Measurements from ENCODE around the gene INSM2. TPM values are rescaled to one million over a fixed set of nuclear protein-coding genes. Genes with fewer than 3 reads are reported as not detected.

Gene INSM2
- total and polyA plus RNA-seq, 5 donors = not detected

- ATAC-seq (no peak), DNase-seq (no peak)
- Histone ChIP-seq H3K27me3 (ENCODE audit: control insufficient read depth, insufficient read depth) (no peaks in the 10 kb centered on the region), H3K4me1 (ENCODE audit: control insufficient read depth, insufficient read depth, low read length) (no peaks in the 10 kb centered on the region), H3K4me3 (ENCODE audit: low read length) (no peak overlapping the region), H3K9me3 (ENCODE audit: control insufficient read depth, low read length) (no peaks in the 10 kb centered on the region), H3K27ac (ENCODE audit: low read length) (no peak overlapping the region)
- intact Hi-C loops (cut with DNase I) = no loop called here
- 46% methylated on average over 2 of the region's 2 CpGs for WGBS
These were observed 14.0 kb upstream of the INSM2 start for GRCh38 chr14:35519986-35520385.

DNA sequence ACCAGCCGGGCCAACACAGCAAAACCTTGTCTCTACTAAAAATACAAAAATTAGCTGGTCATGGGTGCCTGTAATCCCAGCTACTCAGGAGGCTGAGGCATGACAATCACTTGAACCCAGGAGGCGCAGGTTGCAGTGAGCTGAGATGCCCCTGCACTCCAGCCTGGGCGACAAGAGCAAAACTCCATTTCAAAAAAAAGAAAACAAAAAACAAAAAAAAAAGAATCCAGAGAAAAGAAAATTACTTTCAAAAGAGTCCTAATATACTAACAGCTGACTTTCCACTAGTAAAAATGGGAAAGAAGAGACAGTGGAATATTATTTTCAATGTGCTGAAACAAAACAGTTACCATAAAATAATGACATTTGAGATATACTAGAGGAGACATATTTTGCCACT is 8.3 kb upstream of the INSM2 start:
- H3K9me3 ChIP-seq (ENCODE audit: control insufficient read depth, low read length) = no peaks in the 10 kb centered on the region
- intact Hi-C loops (cut with DNase I) = no loop called here
- no peaks in the 10 kb centered on the region for H3K4me1 ChIP-seq (ENCODE audit: control insufficient read depth, insufficient read depth, low read length)
- 90% methylated on average over 3 of the region's 3 CpGs for WGBS
- no peak for ATAC-seq
- no peak for DNase-seq
- H3K27ac ChIP-seq (ENCODE audit: low read length) = no peak overlapping the region
- no peaks in the 10 kb centered on the region for H3K27me3 ChIP-seq (ENCODE audit: control insufficient read depth, insufficient read depth)
- no peak overlapping the region for H3K4me3 ChIP-seq (ENCODE audit: low read length)

DNA sequence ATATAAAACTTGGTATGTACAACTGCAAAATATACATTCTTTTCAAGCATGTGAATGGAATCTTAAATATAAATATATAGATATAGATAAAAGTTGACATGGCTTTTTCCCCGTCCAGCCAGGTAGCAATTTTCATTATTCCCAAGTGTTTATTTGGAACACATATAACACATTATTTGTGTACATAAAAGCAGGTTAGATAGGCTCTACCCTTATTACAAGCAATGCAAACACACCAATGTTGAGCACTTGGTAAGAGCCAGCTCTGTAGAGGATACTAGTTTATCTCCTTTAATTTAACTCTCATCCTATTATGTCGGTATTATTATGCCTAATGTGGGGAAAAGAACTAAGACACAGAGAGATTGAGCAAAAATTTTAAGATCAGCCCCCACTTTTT is 7.0 kb upstream of the INSM2 start:
- WGBS = 86% methylated on average over 2 of the region's 2 CpGs
- no peak overlapping the region for H3K4me3 ChIP-seq (ENCODE audit: low read length)
- DNase-seq (no peak), ATAC-seq (no peak)
- H3K9me3 ChIP-seq (ENCODE audit: control insufficient read depth, low read length) = no peaks in the 10 kb centered on the region
- H3K27me3 ChIP-seq (ENCODE audit: control insufficient read depth, insufficient read depth) = peaks cover 2% of the 10 kb centered on the region
- no peak overlapping the region for H3K27ac ChIP-seq (ENCODE audit: low read length)
- no peaks in the 10 kb centered on the region for H3K4me1 ChIP-seq (ENCODE audit: control insufficient read depth, insufficient read depth, low read length)
- intact Hi-C loops (cut with DNase I) = no loop called here

- H3K27ac ChIP-seq (ENCODE audit: low read length) = no peak overlapping the region
- H3K27me3 ChIP-seq (ENCODE audit: control insufficient read depth, insufficient read depth) = peaks cover 2% of the 10 kb centered on the region
- H3K9me3 ChIP-seq (ENCODE audit: control insufficient read depth, low read length) = no peaks in the 10 kb centered on the region
- no peak for ATAC-seq
- no peak for DNase-seq
- H3K4me1 ChIP-seq (ENCODE audit: control insufficient read depth, insufficient read depth, low read length) = peaks cover 4% of the 10 kb centered on the region
- intact Hi-C loops (cut with DNase I) = no loop called here
- H3K4me3 ChIP-seq (ENCODE audit: low read length) = no peak overlapping the region
- WGBS = 80% methylated on average over 1 of the region's 1 CpG
These were observed 1.8 kb upstream of the INSM2 start for GRCh38 chr14:35531960-35532747.

GRCh38 chr14:35532783-35533356 is 1.1 kb upstream of the INSM2 start:
- no peak overlapping the region for H3K27ac ChIP-seq (ENCODE audit: low read length)
- intact Hi-C loops (cut with DNase I) = no loop called here
- DNase-seq = no peak
- WGBS = 12% methylated on average over 6 of the region's 6 CpGs
- ATAC-seq = no peak
- peak overlapping the region; percentile 47 for H3K4me3 ChIP-seq (ENCODE audit: low read length)
- H3K4me1 ChIP-seq (ENCODE audit: control insufficient read depth, insufficient read depth, low read length) = peaks cover 4% of the 10 kb centered on the region
- H3K27me3 ChIP-seq (ENCODE audit: control insufficient read depth, insufficient read depth) = peaks cover 2% of the 10 kb centered on the region
- H3K9me3 ChIP-seq (ENCODE audit: control insufficient read depth, low read length) = no peaks in the 10 kb centered on the region

GRCh38 chr14:35534208-35534872 is 376 bp downstream of the INSM2 start:
- Histone ChIP-seq H3K4me1 (ENCODE audit: control insufficient read depth, insufficient read depth, low read length) (peaks cover 4% of the 10 kb centered on the region), H3K27me3 (ENCODE audit: control insufficient read depth, insufficient read depth) (peaks cover 2% of the 10 kb centered on the region), H3K27ac (ENCODE audit: low read length) (no peak overlapping the region), H3K4me3 (ENCODE audit: low read length) (peak overlapping the region; percentile 47), H3K9me3 (ENCODE audit: control insufficient read depth, low read length) (no peaks in the 10 kb centered on the region)
- peak; percentile 23 to 33 for ATAC-seq
- peak in 2 of 3 donors; percentile 10 to 54 for DNase-seq
- intact Hi-C loops (cut with DNase I) = no loop called here
- WGBS = 2% methylated on average over 77 of the region's 77 CpGs

- Histone ChIP-seq H3K27me3 (ENCODE audit: control insufficient read depth, insufficient read depth) (peaks cover 2% of the 10 kb centered on the region), H3K4me1 (ENCODE audit: control insufficient read depth, insufficient read depth, low read length) (peaks cover 4% of the 10 kb centered on the region), H3K9me3 (ENCODE audit: control insufficient read depth, low read length) (no peaks in the 10 kb centered on the region), H3K27ac (ENCODE audit: low read length) (no peak overlapping the region), H3K4me3 (ENCODE audit: low read length) (peak overlapping the region; percentile 47)
- ATAC-seq (peak; percentile 93 to 95), DNase-seq (peak; percentile 51 to 85 (median 82))
- intact Hi-C loops (cut with DNase I) = no loop called here
- 3% methylated on average over 55 of the region's 55 CpGs for WGBS
These were observed 1.0 kb downstream of the INSM2 start for GRCh38 chr14:35534873-35535482.

- Histone ChIP-seq H3K4me3 (ENCODE audit: low read length) (no peak overlapping the region), H3K27ac (ENCODE audit: low read length) (no peak overlapping the region), H3K9me3 (ENCODE audit: control insufficient read depth, low read length) (no peaks in the 10 kb centered on the region), H3K4me1 (ENCODE audit: control insufficient read depth, insufficient read depth, low read length) (peaks cover 4% of the 10 kb centered on the region), H3K27me3 (ENCODE audit: control insufficient read depth, insufficient read depth) (peaks cover 2% of the 10 kb centered on the region)
- DNase-seq (peak in 2 of 3 donors; percentile 22 to 36), ATAC-seq (peak in 1 of 2 donors; percentile 22)
- 9% methylated on average over 37 of the region's 37 CpGs for whole genome bisulfite sequencing
- intact Hi-C loops (cut with DNase I) = no loop called here
These were observed 1.6 kb downstream of the INSM2 start for GRCh38 chr14:35535483-35536112.

GRCh38 chr14:35539969-35540368 is 6.0 kb downstream of the INSM2 start:
- WGBS = 56% methylated on average over 2 of the region's 2 CpGs
- intact Hi-C loops (cut with DNase I) = no loop called here
- Histone ChIP-seq H3K27me3 (ENCODE audit: control insufficient read depth, insufficient read depth) (no peaks in the 10 kb centered on the region), H3K9me3 (ENCODE audit: control insufficient read depth, low read length) (no peaks in the 10 kb centered on the region), H3K4me1 (ENCODE audit: control insufficient read depth, insufficient read depth, low read length) (peaks cover under 1% of the 10 kb centered on the region), H3K27ac (ENCODE audit: low read length) (no peak overlapping the region), H3K4me3 (ENCODE audit: low read length) (no peak overlapping the region)
- no peak for DNase-seq
- no peak for ATAC-seq

- H3K27ac ChIP-seq (ENCODE audit: low read length) = no peak overlapping the region
These were observed 9.0 kb downstream of the INSM2 start for GRCh38 chr14:35543006-35543405.

More at GRCh38 chr14:35543006-35543405, 9.0 kb downstream of the INSM2 start:
- Histone ChIP-seq H3K27me3 (ENCODE audit: control insufficient read depth, insufficient read depth) (no peaks in the 10 kb centered on the region), H3K9me3 (ENCODE audit: control insufficient read depth, low read length) (no peaks in the 10 kb centered on the region), H3K4me3 (ENCODE audit: low read length) (no peak overlapping the region), H3K4me1 (ENCODE audit: control insufficient read depth, insufficient read depth, low read length) (no peaks in the 10 kb centered on the region)
- DNase-seq (no peak), ATAC-seq (no peak)
- intact Hi-C loops (cut with DNase I) = no loop called here
- 97% methylated on average over 5 of the region's 5 CpGs for WGBS
